ENCODE measurements around the gene PPARD. TPM values are rescaled to one million over a fixed set of nuclear protein-coding genes. Genes with fewer than 3 reads are reported as not detected.
"Not testable (repeated sequence)": the region's sequence is repeated elsewhere in the genome, so short reads cannot be mapped to it uniquely, and the experiment has no call there.

PPARD gene
- total and polyA plus RNA-seq, 11 donors = 10.0 to 23.8 (median 13.8) TPM

GRCh38 chr6:35330541-35331119 lies 11.7 kb upstream of the PPARD start:
- no peak for TF ChIP-seq POLR2A (IDR thresholded peaks at IDR 0.05)
- no peak for TF ChIP-seq CTCF (IDR thresholded peaks at IDR 0.05)
- WGBS, 4 donors = 95 to 96% (median 95%) methylated on average over 9 of the region's 9 CpGs
- intact Hi-C loops (cut with DNase I) = no loop called here
- ATAC-seq (no peak), DNase-seq (no peak)
- Histone ChIP-seq H3K27me3 (no peaks in the 10 kb centered on the region), H3K4me3 (no peak overlapping the region), H3K27ac (no peak overlapping the region), H3K4me1 (peaks cover 0 to 8% (median 0%) of the 10 kb centered on the region in 12 donors), H3K9me3 (no peaks in the 10 kb centered on the region), H3K36me3 (no peaks in the 10 kb centered on the region)

GRCh38 chr6:35332074-35332887 lies 10.1 kb upstream of the PPARD start:
- ATAC-seq = peak in 1 of 4 donors; percentile 49
- 67 to 82% (median 72%) methylated on average over 9 of the region's 9 CpGs for WGBS, 4 donors
- not testable (repeated sequence) for H3K4me1 ChIP-seq

GRCh38 chr6:35341557-35341956 lies 801 bp upstream of the PPARD start:
- Histone ChIP-seq H3K4me3 (no peak overlapping the region), H3K27ac (no peak overlapping the region), H3K9me3 (no peaks in the 10 kb centered on the region), H3K36me3 (peaks cover 0 to 18% (median 4%) of the 10 kb centered on the region in 9 donors), H3K4me1 (peaks cover 0 to 30% (median 19%) of the 10 kb centered on the region in 12 donors), H3K27me3 (no peaks in the 10 kb centered on the region)
- ATAC-seq (no peak), DNase-seq (no peak)
- TF ChIP-seq CTCF (IDR thresholded peaks at IDR 0.05) = no peak
- TF ChIP-seq POLR2A (IDR thresholded peaks at IDR 0.05) = no peak
- intact Hi-C loops (cut with DNase I) = loop anchor here in 6 of 10 donors (5.0 to 10.0 kb wide), 3 partner anchors 71 to 126 kb away; partner anchors contain the start of gene RPL10A (in 5 of the 6)
- WGBS, 4 donors = 84 to 91% (median 87%) methylated on average over 13 of the region's 13 CpGs

More at GRCh38 chr6:35332074-35332887, 10.1 kb upstream of the PPARD start:
- H3K27me3 ChIP-seq; H3K36me3 ChIP-seq; H3K27ac ChIP-seq; H3K9me3 ChIP-seq; H3K4me3 ChIP-seq; intact Hi-C loops (cut with DNase I): not testable (repeated sequence)
- peak in 2 of 5 donors; percentile 47 to 50 for DNase-seq

DNA sequence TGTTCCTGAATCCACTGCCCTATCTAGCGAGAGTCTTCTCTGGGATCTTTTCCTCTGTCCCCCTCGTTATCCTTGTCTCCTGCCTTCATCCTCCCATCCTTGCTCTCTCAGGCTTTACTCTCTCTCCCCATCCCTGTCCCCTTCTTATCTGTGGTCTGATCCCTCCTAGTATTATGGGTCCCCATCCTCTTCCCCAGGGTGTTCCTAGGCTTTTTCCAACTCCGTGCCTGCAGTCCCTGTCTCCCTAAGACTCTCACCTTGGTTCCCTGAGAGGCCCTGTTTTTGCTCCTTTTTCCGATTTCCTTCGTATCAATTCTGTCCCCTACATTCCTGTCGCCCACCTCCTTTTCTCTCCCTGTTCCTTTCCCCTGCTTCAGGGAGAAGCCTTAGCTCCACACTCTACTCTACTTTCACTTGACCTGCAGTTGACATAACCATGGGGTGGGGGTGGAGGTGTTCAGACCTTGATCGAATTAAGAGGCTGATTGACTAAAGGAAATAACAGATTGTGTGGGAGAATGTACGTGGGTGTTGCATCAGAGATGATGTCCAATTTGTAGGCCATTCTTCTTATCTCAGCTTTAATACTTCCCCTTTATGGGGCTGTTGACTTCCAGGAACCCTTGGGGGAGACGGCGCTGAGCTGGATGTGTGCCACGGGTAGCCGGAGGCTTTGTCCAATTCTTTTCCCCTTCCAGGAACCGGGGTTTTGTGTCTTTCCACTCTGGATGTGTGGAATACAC lies 905 bp downstream of the PPARD start:
- H3K27me3 ChIP-seq = no peaks in the 10 kb centered on the region
- WGBS, 4 donors = 8 to 13% (median 8%) methylated on average over 13 of the region's 13 CpGs
- TF ChIP-seq CTCF (IDR thresholded peaks at IDR 0.05) (no peak), POLR2A (IDR thresholded peaks at IDR 0.05) (no peak)
- DNase-seq (peak; percentile 39 to 75 (median 66)), ATAC-seq (peak in 2 of 4 donors; percentile 6 to 51)
- peak overlapping the region; percentile 64 to 97 (median 94) for H3K4me3 ChIP-seq
- H3K9me3 ChIP-seq = no peaks in the 10 kb centered on the region
- peaks cover 0 to 37% (median 19%) of the 10 kb centered on the region in 12 donors for H3K4me1 ChIP-seq
- intact Hi-C loops (cut with DNase I) = loop anchor here in 7 of 10 donors (2.0 to 10.0 kb wide), 6 partner anchors 69 to 124 kb away; partner anchors contain the start of gene RPL10A (in 5 of the 7)
- peak overlapping the region in 11 of 12 donors; percentile 17 to 94 (median 90) for H3K27ac ChIP-seq
- H3K36me3 ChIP-seq = peaks cover 0 to 34% (median 16%) of the 10 kb centered on the region in 9 donors
